Natural killer cell (primary cell): ENCODE data around the gene DPM2. TPM values are rescaled to one million over a fixed set of nuclear protein-coding genes. Genes with fewer than 3 reads are reported as not detected.

ENCODE experiments used
- ATAC-seq, 3 donors: fragments of 150-1000 bp in 2 of 3; fragments of 200-7000 bp in 1 of 3; cut with Tn5 transposase; 1 replicate in 1 of 3; 2 replicates in 2 of 3; pipeline ENCODE4 v1.10.0; 2021; ENCODE audit warnings: mild to moderate bottlenecking in 2 of 3, moderate library complexity in 2 of 3
- DNase-seq, 2 donors: peaks; one replicate each; pipeline versions ENCODE4 v3.0.0 to v3.0.0-alpha.2; 2013 to 2021; ENCODE audit warnings: mixed read lengths in 1 of 2
- H3K27ac ChIP-seq: one replicate; pipeline ENCODE4 v1.5.1; 2013; ENCODE audit warnings: mild to moderate bottlenecking, low read length
- H3K27me3 ChIP-seq: one replicate; pipeline ENCODE4 v1.6.1; 2013; ENCODE audit warnings: low read length; ENCODE audit not compliant: control insufficient read depth, insufficient read depth
- H3K36me3 ChIP-seq: one replicate; pipeline ENCODE4 v1.6.1; 2013; ENCODE audit warnings: low read length; ENCODE audit not compliant: control insufficient read depth, insufficient read depth
- H3K4me1 ChIP-seq: one replicate; pipeline ENCODE4 v1.6.1; 2013; ENCODE audit warnings: low read length; ENCODE audit not compliant: control insufficient read depth, insufficient read depth
- H3K4me3 ChIP-seq: one replicate; pipeline ENCODE4 v1.5.1; 2013; ENCODE audit warnings: low read length
- H3K9me3 ChIP-seq: one replicate; pipeline ENCODE4 v1.6.1; 2013; ENCODE audit warnings: low read length; ENCODE audit not compliant: control insufficient read depth, insufficient read depth
- H3K27ac Mint-ChIP-seq, 2 donors: one replicate each; pipeline ENCODE4 v1.8.0; 2022; ENCODE audit warnings: mild to moderate bottlenecking in 2 of 2, mixed read lengths in 2 of 2, moderate library complexity in 1 of 2
- H3K27me3 Mint-ChIP-seq, 2 donors: one replicate each; pipeline ENCODE4 v1.8.0; 2022; ENCODE audit warnings: low read depth in 2 of 2, mixed read lengths in 2 of 2
- H3K36me3 Mint-ChIP-seq: one replicate; pipeline ENCODE4 v1.8.0; 2022; ENCODE audit warnings: mixed read lengths
- H3K4me1 Mint-ChIP-seq, 2 donors: one replicate each; pipeline ENCODE4 v1.8.0; 2022; ENCODE audit warnings: mixed read lengths in 2 of 2
- H3K4me3 Mint-ChIP-seq: one replicate; pipeline ENCODE4 v1.8.0; 2022; ENCODE audit warnings: mild to moderate bottlenecking, moderate library complexity, mixed read lengths
- H3K9me3 Mint-ChIP-seq, 2 donors: one replicate each; pipeline ENCODE4 v1.8.0; 2022; ENCODE audit warnings: mixed read lengths in 2 of 2
- CTCF ChIP-seq: fragments of 200-600 bp; IDR thresholded peaks from one replicate; pipeline ENCODE4 v1.8.0; 2022; ENCODE audit warnings: antibody characterized with exemption
- WGBS: methylation state at CpG from one replicate; pipeline ENCODE4 v1.1.7; 2013; ENCODE audit warnings: missing lambda C conversion rate; ENCODE audit not compliant: insufficient coverage; 5-methylcytosine and 5-hydroxymethylcytosine counted together
- intact Hi-C: fragments of 100-400 bp; cut with micrococcal nuclease; formaldehyde crosslinking; loops from one replicate; pipeline ENCODE4 v1.14.2; 2022
- total RNA-seq, 4 donors: library from RNA; stranded (reverse); fragments of 120-200 nt in 1 of 4; gene quantifications; one replicate each; pipeline versions ENCODE4 v1.2.3 to v1.2.4, GENCODE V29; 2013 to 2022

DPM2 gene
- total RNA-seq, 3 donors from 2014 or later (not counting 1 experiment from before 2014, with no cell fraction given): 22.9 to 31.4 (median 24.1) TPM

- no peaks in the 10 kb centered on the region for H3K9me3 Mint-ChIP-seq
- H3K27me3 Mint-ChIP-seq: peaks cover 16 to 19% of the 10 kb centered on the region in 2 donors
- Histone ChIP-seq H3K27me3 (peaks cover 8% of the 10 kb centered on the region), H3K27ac (no peak overlapping the region), H3K9me3 (no peaks in the 10 kb centered on the region), H3K36me3 (no peaks in the 10 kb centered on the region), H3K4me3 (no peak overlapping the region), H3K4me1 (peaks cover 48% of the 10 kb centered on the region)
- H3K27ac Mint-ChIP-seq: peak overlapping the region in 1 of 2 donors; percentile 74
- peaks cover 15 to 39% of the 10 kb centered on the region in 2 donors for H3K4me1 Mint-ChIP-seq
- DNase-seq (peak; percentile 81 to 90), ATAC-seq (peak; percentile 49 to 61 (median 50))
- WGBS: 11% methylated on average over 45 of the region's 45 CpGs
- peak; percentile 98 for TF ChIP-seq CTCF
- peak overlapping the region; percentile 65 for H3K4me3 Mint-ChIP-seq
- no peaks in the 10 kb centered on the region for H3K36me3 Mint-ChIP-seq
- intact Hi-C loops: loop anchor here (1.0 to 5.0 kb wide), 2 partner anchors 184 to 417 kb away; partner anchors contain the start of gene TOR2A
Observed at GRCh38 chr9:127921557-127922120, 16.0 kb downstream of the DPM2 start.

GRCh38 chr9:127920794-127921193, 16.9 kb downstream of the DPM2 start:
- peaks cover 11 to 12% of the 10 kb centered on the region in 2 donors for H3K27me3 Mint-ChIP-seq
- no peak overlapping the region for H3K27ac ChIP-seq
- intact Hi-C loops: loop anchor here (1.0 to 5.0 kb wide), 2 partner anchors 183 to 416 kb away; partner anchors contain the start of gene TOR2A

GRCh38 chr9:127919253-127919815, 18.3 kb downstream of the DPM2 start:
- Mint-ChIP-seq H3K4me1 (peaks cover 15 to 42% of the 10 kb centered on the region in 2 donors), H3K36me3 (no peaks in the 10 kb centered on the region), H3K9me3 (no peaks in the 10 kb centered on the region), H3K27me3 (peaks cover 0 to 3% of the 10 kb centered on the region in 2 donors), H3K27ac (peak overlapping the region; percentile 46 to 81), H3K4me3 (peak overlapping the region; percentile 21)
- H3K36me3 ChIP-seq: peaks cover 3% of the 10 kb centered on the region
- TF ChIP-seq CTCF: no peak
- no peaks in the 10 kb centered on the region for H3K9me3 ChIP-seq
- intact Hi-C loops: loop anchor here (2.0 to 10.0 kb wide), 3 partner anchors 57 to 695 kb away; partner anchors contain the start of gene FPGS
- H3K4me3 ChIP-seq: no peak overlapping the region
- ATAC-seq: no peak
- DNase-seq: peak in 1 of 2 donors; percentile 25
- H3K27ac ChIP-seq: no peak overlapping the region
- H3K4me1 ChIP-seq: peaks cover 65% of the 10 kb centered on the region
- H3K27me3 ChIP-seq: peaks cover 3% of the 10 kb centered on the region
- WGBS: 79% methylated on average over 8 of the region's 8 CpGs

More at GRCh38 chr9:127920794-127921193, 16.9 kb downstream of the DPM2 start:
- Mint-ChIP-seq H3K4me3 (no peak overlapping the region), H3K36me3 (no peaks in the 10 kb centered on the region), H3K9me3 (no peaks in the 10 kb centered on the region), H3K27ac (peak overlapping the region in 1 of 2 donors; percentile 52), H3K4me1 (peaks cover 15 to 34% of the 10 kb centered on the region in 2 donors)
- no peak for TF ChIP-seq CTCF
- Histone ChIP-seq H3K9me3 (no peaks in the 10 kb centered on the region), H3K4me3 (no peak overlapping the region), H3K36me3 (no peaks in the 10 kb centered on the region), H3K4me1 (peaks cover 51% of the 10 kb centered on the region), H3K27me3 (peaks cover 3% of the 10 kb centered on the region)
- 92% methylated on average over 7 of the region's 7 CpGs for WGBS
- ATAC-seq (no peak), DNase-seq (no peak)
